ENCODE results near the gene ARHGEF12. TPM values are rescaled to one million over a fixed set of nuclear protein-coding genes. Genes with fewer than 3 reads are reported as not detected.

The ARHGEF12 gene
- total and polyA plus RNA-seq, 10 of the 15 experiments (the other 5 are each of a cell fraction or from before 2014, with no cell fraction given) = 2.7 to 40.8 (median 20.9) TPM

DNA sequence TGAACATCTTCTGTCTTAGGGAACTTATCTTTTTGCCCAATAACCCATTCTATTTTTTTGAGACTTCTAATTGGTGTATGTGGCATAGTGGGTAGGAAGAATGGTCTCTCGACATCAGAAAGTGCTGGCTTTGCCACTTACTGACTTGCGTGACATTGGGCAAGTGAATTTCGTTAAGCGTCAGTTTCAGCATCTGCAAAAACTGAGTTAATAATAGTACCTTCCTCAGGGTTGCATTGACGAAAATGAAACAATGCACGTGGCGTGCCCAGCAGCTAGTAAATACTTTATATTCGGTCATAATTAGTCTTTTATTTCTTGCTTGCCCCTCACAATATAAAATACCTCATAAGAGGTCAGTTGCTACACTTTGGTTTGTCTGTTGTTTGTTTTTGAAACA, 162.9 kb downstream of the ARHGEF12 start (continued):
- TF ChIP-seq CUX1 (IDR thresholded peaks at IDR 0.05; ENCODE audit: insufficient replicate concordance, low read depth, low read length) (no peak), SIX5 (IDR thresholded peaks at IDR 0.05; ENCODE audit: low read depth, low read length, severe bottlenecking) (no peak), BHLHE40 (IDR thresholded peaks at IDR 0.05; ENCODE audit: borderline replicate concordance in 1 of 2, low read depth in 2 of 2, low read length in 1 of 2) (peak; percentile 70 to 77), BACH1 (IDR thresholded peaks at IDR 0.05; ENCODE audit: borderline replicate concordance) (no peak; the same call in 1 of the 2 replicates), SMARCA5 (IDR thresholded peaks at IDR 0.05) (no peak), NFYA (IDR thresholded peaks at IDR 0.05; ENCODE audit: borderline replicate concordance, low read depth, low read length) (no peak), PML (IDR thresholded peaks at IDR 0.05; ENCODE audit: low read length) (no peak), IKZF1 (conservative IDR thresholded peaks at IDR 0.05) (peak; percentile 36; the same call in 1 of the 2 replicates), STAT3 (IDR thresholded peaks at IDR 0.05; ENCODE audit: low read depth, low read length) (no peak), SP1 (IDR thresholded peaks at IDR 0.05; ENCODE audit: low read depth, low read length) (peak; percentile 29), ZNF207 (IDR thresholded peaks at IDR 0.05; ENCODE audit: borderline replicate concordance) (no peak), HSF1 (IDR thresholded peaks at IDR 0.05; ENCODE audit: low read depth, low read length) (no peak), ZBED1 (IDR thresholded peaks at IDR 0.05; ENCODE audit: borderline replicate concordance) (no peak), FOS (IDR thresholded peaks at IDR 0.05; ENCODE audit: borderline replicate concordance, extremely low read depth, insufficient read length) (no peak), HCFC1 (IDR thresholded peaks at IDR 0.05; ENCODE audit: low read length) (no peak), POLR2AphosphoS5 (IDR thresholded peaks at IDR 0.05; ENCODE audit: low read length) (no peak), POLR2A (IDR thresholded peaks at IDR 0.05; ENCODE audit: low read depth, low read length) (no peak)
- TF ChIP-seq, protein P1, sequence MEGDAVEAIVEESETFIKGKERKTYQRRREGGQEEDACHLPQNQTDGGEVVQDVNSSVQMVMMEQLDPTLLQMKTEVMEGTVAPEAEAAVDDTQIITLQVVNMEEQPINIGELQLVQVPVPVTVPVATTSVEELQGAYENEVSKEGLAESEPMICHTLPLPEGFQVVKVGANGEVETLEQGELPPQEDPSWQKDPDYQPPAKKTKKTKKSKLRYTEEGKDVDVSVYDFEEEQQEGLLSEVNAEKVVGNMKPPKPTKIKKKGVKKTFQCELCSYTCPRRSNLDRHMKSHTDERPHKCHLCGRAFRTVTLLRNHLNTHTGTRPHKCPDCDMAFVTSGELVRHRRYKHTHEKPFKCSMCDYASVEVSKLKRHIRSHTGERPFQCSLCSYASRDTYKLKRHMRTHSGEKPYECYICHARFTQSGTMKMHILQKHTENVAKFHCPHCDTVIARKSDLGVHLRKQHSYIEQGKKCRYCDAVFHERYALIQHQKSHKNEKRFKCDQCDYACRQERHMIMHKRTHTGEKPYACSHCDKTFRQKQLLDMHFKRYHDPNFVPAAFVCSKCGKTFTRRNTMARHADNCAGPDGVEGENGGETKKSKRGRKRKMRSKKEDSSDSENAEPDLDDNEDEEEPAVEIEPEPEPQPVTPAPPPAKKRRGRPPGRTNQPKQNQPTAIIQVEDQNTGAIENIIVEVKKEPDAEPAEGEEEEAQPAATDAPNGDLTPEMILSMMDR (IDR thresholded peaks at IDR 0.05 in 2 of 3, conservative IDR thresholded peaks at IDR 0.05 in 1 of 3; ENCODE audit: control insufficient read depth in 2 of 3, extremely low read depth in 1 of 3, insufficient read depth in 1 of 3, low read depth in 3 of 3, low read length in 3 of 3) = no peak
- TF ChIP-seq, protein P2, sequence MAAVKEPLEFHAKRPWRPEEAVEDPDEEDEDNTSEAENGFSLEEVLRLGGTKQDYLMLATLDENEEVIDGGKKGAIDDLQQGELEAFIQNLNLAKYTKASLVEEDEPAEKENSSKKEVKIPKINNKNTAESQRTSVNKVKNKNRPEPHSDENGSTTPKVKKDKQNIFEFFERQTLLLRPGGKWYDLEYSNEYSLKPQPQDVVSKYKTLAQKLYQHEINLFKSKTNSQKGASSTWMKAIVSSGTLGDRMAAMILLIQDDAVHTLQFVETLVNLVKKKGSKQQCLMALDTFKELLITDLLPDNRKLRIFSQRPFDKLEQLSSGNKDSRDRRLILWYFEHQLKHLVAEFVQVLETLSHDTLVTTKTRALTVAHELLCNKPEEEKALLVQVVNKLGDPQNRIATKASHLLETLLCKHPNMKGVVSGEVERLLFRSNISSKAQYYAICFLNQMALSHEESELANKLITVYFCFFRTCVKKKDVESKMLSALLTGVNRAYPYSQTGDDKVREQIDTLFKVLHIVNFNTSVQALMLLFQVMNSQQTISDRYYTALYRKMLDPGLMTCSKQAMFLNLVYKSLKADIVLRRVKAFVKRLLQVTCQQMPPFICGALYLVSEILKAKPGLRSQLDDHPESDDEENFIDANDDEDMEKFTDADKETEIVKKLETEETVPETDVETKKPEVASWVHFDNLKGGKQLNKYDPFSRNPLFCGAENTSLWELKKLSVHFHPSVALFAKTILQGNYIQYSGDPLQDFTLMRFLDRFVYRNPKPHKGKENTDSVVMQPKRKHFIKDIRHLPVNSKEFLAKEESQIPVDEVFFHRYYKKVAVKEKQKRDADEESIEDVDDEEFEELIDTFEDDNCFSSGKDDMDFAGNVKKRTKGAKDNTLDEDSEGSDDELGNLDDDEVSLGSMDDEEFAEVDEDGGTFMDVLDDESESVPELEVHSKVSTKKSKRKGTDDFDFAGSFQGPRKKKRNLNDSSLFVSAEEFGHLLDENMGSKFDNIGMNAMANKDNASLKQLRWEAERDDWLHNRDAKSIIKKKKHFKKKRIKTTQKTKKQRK (IDR thresholded peaks at IDR 0.05; ENCODE audit: low read depth, low read length) = no peak
